SU-DHL-6 (cell line): ENCODE results near the gene CYP4A22.

Source experiments
- CTCF ChIP-seq: fragments of 200-600 bp; sonication (generic); IDR thresholded peaks from one replicate; pipeline ENCODE4 v1.5.1; 2017; ENCODE audit warnings: antibody characterized with exemption, mild to moderate bottlenecking, low read length, moderate library complexity; ENCODE audit not compliant: insufficient read depth, poor library complexity, severe bottlenecking
- EZH2phosphoT487 ChIP-seq: fragments of 200-600 bp; sonication (generic), shearing (Covaris generic); conservative IDR thresholded peaks from 2 replicates; pipeline ENCODE4 v1.6.1; 2018; ENCODE audit warnings: mild to moderate bottlenecking, antibody characterized with exemption, low read length, moderate library complexity, mixed read lengths

GRCh38 chr1:47113178-47113577 is 24.1 kb upstream of the CYP4A22 start:
- TF ChIP-seq CTCF: no peak
- no peak for TF ChIP-seq EZH2phosphoT487
